NCI-H748 treated with DMSO at 0.1 percent for 48 hours (cell line): Measurements from ENCODE around the gene ACAN.
A peak's percentile ranks its signal among the peaks of the same experiment; 100 is the strongest.
"Not testable (repeated sequence)": the region's sequence is repeated elsewhere in the genome, so short reads cannot be mapped to it uniquely, and the experiment has no call there.

Source experiments
- DNase-seq: peaks from one replicate; lab custom pipeline; 2025; lab: John Stamatoyannopoulos, UW

The ACAN gene

GRCh38 chr15:88902846-88903245 lies 99.6 kb downstream of the ACAN start:
- no peak for DNase-seq

GRCh38 chr15:88904257-88904623 lies 101.0 kb downstream of the ACAN start:
- no peak for DNase-seq

DNA sequence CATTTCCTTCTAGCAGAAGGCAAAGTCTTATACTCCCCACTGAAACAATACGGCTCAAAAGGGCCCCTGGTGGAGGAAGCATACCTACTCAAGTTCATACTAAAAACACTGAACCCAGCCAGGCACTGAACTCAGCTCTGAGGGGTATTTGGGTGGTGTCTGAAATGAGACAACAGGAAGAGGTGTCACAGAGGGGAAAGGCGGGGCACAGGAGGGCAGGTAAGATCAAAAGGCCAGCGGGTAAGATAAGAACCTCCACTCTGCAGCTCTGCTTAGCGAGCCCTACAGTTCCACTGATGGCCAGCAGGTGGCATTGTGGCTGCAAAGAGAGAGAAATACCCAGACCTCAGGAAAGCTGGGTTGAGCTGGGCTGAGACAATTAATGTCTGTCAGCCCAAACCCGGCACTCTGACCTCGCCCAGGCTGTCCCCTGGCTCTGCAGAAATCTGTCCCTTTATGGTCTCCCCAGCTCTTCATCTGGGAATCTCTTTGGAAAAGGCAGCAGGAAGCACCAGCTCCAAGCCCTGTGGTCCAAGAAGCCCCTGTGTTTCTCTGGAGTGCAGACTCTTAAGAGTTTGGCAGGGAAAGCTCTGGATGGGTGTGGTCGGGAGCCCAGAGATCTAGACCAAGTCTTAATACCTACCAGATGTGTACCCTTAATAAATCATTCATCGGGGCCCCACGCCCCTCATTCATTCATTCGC lies 101.5 kb downstream of the ACAN start:
- peak; percentile 13 for DNase-seq

GRCh38 chr15:88905576-88905975 lies 102.3 kb downstream of the ACAN start:
- no peak for DNase-seq

DNA sequence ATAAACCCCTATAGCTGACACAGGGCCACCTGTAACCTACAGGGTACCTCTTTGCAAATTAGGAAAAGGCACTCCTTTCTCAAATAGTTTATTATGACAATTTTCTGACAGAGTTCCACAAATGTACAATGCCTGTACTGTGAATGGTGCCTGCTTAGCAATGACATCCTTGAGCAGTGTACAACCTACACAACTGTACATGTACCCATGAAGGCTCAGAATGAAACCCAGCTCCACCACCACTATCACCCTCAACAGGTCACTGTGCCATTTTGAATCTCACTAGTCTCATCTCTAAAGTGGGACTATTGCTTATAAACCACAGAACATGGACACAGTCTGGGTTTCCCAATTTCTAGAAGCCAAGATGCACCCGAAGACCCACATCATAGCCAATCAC lies 102.9 kb downstream of the ACAN start:
- DNase-seq = no peak

- DNase-seq = no peak
Observed at GRCh38 chr15:88906551-88906950, 103.3 kb downstream of the ACAN start.

- DNase-seq = no peak
Observed at GRCh38 chr15:88907111-88907510, 103.9 kb downstream of the ACAN start.

DNA sequence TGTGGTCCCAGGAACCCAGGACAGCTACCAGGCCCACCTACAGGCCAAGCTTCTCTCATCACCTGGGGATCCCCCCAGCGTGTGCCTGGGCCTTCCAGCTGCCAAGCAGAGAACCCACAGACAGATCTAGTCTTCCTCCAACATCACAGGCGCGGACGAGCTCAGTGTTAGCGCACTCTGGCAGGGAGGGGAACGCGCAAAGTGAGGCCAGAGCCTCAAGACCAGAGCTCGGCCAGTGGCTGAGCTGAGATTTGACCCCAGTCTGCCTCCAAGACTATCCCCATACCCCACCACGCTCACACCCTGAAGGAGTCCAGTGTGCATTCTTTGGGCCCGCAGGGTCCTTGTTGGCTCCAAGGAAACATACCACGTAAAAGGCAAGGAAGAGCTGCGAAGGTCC lies 104.9 kb downstream of the ACAN start:
- DNase-seq = no peak

DNA sequence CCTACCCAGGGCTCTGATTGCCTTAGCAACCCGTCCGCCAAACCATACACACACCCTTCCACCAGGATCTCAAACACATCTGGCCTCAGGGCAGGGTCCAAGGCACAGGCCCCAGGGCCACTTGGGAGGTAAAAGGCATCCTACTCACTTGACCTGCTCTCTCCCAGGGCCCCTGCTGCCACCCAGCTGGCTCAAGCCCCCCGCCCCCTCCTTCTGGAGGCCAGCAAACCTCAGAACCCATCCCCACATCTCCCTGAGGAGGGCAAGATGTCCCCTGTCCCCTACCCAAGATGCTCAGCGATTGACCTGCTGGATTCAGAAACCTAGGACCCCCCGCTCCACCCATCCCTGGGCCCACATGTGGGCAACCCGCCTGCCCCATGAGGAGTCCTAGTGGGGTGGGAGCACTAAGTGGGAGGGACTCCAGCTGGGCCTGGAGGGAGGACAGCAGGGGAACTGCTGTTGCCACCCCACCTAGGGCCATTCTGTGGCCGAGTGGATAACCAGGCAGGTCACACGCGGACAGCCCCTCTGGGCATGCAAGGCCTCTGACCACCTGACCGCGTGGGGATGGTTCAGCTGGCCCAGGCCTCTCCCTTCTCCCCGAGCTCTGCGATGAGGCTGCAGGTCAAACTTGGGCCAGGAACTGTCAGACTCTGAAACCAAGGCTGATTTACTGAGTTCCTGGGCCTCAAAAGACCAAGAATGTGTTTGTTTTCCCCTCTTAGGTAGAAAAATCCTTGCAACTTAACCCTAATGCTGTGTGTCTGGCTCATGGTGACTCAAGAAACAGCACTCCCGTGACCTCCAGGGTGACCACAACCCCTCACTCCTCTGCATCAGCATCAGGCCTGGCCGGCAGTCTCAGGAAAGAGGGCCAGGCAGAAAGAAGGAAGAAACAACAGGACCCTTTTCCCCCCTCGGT lies 105.7 kb downstream of the ACAN start:
- DNase-seq = no peak

DNA sequence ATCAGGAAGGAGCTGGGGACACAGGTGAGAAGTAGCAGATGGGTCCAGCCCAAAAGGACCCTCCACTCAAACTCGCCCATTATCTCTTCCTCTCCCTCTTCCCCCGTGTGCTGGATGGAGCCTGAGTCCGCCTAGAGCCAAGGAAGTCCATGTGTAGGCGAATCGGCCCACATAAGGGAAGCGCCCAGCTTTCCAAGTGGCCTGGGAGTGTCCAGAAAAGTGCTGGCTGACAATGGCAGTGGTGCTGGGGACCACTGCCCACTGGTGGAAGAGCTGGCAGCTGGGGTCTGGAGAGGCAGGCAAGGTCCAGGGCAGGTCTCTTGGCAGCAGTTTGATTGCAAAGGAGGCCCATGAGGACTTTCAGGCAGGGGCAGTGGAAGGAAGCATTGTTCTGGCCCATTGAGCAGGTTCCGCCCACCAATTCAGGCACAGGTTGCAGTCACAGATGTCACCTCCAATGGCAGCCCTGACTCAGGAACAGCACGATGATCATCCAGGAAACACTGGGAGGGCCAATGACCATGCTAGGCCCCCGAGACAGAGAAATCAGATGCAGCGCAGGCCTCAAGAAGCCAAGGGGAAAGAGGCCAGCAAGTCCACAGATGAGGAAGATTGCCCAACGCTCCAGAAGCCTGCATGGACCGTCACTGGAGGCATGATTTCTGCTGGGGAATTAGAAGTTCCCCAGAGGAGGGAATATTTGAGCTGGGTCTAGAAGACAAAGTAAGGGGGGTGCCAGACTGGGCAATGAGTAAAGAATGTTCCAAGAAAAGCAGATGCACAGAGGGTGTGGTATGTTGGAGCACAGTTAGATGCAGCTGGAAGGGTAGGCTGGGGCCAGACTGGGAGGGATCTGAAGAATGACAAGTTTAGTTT lies 107.0 kb downstream of the ACAN start:
- no peak for DNase-seq

DNA sequence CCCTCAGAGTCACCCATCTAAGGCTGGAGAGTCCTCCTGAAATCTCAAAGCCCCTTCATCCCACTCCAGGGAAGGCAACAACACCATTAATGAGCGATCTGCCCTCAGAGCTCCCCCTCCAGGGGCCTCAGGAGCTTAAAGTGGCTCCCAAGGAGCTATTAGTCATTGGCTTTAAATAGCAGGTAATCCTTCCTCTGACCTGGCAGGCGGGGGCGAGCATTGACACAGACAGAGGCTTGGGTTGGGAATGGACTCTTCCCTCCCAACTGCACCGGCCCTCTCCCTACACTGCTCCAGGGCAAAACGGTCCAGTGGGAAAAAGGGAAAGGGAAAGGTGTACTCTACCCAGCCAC lies 108.5 kb downstream of the ACAN start:
- no peak for DNase-seq

DNA sequence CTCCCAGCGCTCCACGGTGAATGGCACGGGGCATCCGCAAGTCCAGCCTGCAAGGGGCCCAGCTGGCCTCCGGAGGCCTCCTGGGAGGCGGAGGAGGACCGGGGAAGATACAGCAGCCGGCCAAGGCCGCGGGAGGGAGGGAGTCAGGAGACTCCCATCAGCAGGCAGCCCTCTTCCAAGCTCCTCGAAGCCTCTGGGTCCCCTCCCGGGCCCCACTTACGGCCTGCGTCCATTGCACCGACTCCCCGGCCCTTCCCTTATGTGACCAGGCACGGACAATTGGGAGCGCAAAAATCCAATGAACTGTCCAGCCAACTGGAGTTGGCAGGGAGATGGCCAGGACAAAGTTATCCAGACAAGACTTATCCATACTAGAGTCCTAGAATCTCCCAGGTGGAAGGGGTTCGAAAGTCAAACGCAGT lies 109.3 kb downstream of the ACAN start:
- no peak for DNase-seq

- peak; percentile 20 for DNase-seq
Observed at GRCh38 chr15:88913017-88913849, 110.0 kb downstream of the ACAN start, which contains the start of gene MFGE8. TSS of gene MFGE8 (minus strand) at chr15:88913379. CDS start at chr15:88913319, 60 bp downstream.

GRCh38 chr15:88913850-88914169 lies 110.6 kb downstream of the ACAN start:
- DNase-seq = no peak

- DNase-seq = no peak
Observed at GRCh38 chr15:88915354-88915753, 112.1 kb downstream of the ACAN start.

DNA sequence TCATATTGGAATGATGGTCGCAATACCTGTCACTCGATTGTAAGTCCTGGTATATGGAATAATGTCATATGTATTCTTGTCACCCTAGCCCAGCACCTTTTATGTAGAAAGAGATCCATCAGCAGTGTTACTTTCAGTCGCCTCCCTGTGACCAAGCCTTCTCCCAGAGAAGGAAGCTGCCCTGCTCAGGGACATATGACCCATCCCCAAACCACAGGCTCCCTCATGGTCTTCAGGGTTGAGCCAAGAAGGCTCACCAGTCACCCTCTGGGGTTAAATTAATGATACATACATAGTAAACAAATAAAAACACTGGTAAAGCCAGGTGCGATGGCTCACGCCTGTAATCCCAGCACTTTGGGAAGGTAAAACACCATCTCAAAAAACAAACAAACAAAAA lies 114.5 kb downstream of the ACAN start:
- no peak for DNase-seq

GRCh38 chr15:88918738-88919137 lies 115.5 kb downstream of the ACAN start:
- no peak for DNase-seq

DNA sequence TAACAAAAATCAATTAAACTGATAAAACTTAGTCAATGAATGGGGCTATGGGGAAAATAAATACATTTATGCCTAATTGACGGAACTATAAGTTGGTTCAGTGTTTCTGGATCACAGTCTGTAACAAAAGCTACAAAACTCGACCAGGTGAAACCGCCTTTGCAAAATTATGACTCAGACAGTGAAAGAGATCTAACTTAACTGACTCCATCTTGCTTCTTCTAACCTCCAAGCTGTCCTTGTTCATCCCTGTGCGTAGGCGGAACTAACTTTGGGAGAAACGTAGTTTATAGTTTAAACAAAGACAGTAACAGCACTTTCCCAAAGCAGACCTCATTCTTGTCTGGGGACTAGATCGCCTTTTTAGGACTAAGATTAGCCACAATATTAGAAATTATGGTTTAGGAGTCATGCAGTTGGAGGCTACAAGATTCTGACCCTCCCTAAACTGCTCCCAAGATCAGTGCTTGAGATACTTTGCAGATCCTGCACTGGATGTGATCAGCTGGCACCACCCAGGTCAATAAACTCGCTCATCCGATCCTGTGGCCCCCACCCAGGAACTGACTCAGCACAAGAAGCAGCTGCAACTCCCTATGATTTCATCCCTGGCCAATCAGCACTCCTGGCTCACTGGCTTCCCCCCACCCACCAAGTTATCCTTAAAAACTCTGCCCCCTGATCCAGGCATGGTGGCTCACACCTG lies 117.1 kb downstream of the ACAN start:
- DNase-seq = no peak

DNA sequence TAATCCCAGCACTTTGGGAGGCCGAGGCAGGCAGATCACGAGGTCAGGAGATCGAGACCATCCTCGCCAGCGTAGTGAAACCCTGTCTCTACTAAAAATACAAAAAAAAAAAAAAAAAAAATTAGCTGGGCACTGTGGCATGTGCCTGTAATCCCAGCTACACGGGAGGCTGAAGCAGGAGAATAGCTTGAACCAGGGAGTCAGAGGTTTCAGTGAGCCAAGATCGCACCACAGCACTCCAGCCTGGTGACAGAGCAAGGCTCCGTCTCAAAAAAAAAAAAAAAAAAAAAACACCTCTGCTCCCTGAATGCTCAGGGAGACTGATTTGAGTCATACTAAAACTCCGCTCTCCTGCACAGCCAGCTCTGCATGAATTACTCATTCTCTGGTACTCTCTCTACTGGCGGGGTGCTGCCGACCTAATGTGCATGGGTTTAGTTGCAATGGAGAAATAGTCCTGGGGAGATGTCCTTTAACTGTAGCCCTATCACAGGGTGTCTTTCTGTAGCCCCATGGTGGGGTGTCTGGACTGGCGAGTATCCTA lies 117.7 kb downstream of the ACAN start:
- DNase-seq = not testable (repeated sequence)
